Body of pancreas (tissue), 4 donors: ENCODE data around the gene MSI2. TPM values are rescaled to one million over a fixed set of nuclear protein-coding genes. Genes with fewer than 3 reads are reported as not detected.

Experiments
- ATAC-seq: fragments of 150-250 bp; one replicate; pipeline ENCODE4 v1.9.1; 2016
- DNase-seq, 4 donors: peaks; one replicate each; pipeline ENCODE4 v3.0.0-alpha.2; 2019
- H3K27ac ChIP-seq, 4 donors: fragments of 200-600 bp; sonication (generic); 1 replicate in 3 of 4; 2 replicates in 1 of 4; pipeline versions ENCODE4 v1.5.1 to v1.6.1; 2016 to 2019; ENCODE audit warnings: mild to moderate bottlenecking in 1 of 4, mixed read lengths in 1 of 4, moderate library complexity in 1 of 4
- H3K27me3 ChIP-seq, 2 donors: fragments of 200-600 bp; sonication (generic); one replicate each; pipeline ENCODE4 v1.6.0; 2016; ENCODE audit warnings: mild to moderate bottlenecking in 1 of 2
- H3K36me3 ChIP-seq, 2 donors: fragments of 200-600 bp; sonication (generic); replicated peaks in 1 of 2; 2 replicates each; pipeline ENCODE4 v1.5.1; 2016; ENCODE audit warnings: low read depth in 2 of 2; ENCODE audit not compliant: insufficient read depth in 1 of 2
- H3K4me1 ChIP-seq: fragments of 200-600 bp; sonication (generic); one replicate; pipeline ENCODE4 v1.6.0; 2016
- H3K4me3 ChIP-seq, 2 donors: fragments of 200-600 bp; sonication (generic); 1 replicate in 1 of 2; 2 replicates in 1 of 2; pipeline ENCODE4 v1.5.1; 2016 to 2019
- H3K9me3 ChIP-seq, 3 donors: fragments of 200-600 bp; sonication (generic); 1 replicate in 2 of 3; 2 replicates in 1 of 3; pipeline ENCODE4 v1.5.1; 2016
- POLR2A ChIP-seq, 3 donors: fragments of 450-650 bp; IDR thresholded peaks; one replicate each; pipeline ENCODE4 v1.6.1; 2016; ENCODE audit warnings: antibody characterized with exemption in 3 of 3, mild to moderate bottlenecking in 2 of 3
- WGBS, 2 donors: methylation state at CpG; one replicate each; pipeline ENCODE4 v1.1.5; 2017; 5-methylcytosine and 5-hydroxymethylcytosine counted together
- intact Hi-C: fragments of 100-400 bp; cut with DNase I; formaldehyde crosslinking; loops from one replicate; pipeline ENCODE4 v1.15.1; 2023
- total RNA-seq, 2 donors: library from RNA; depleted of rRNA; stranded (reverse); fragments of >200 nt; gene quantifications; one replicate each; pipeline ENCODE4 v1.1.0, GENCODE V29; 2016
- TF ChIP-seq, protein P1 (sequence below), 7 experiments: fragments of 450-650 bp in 4 of 7; fragments of 200-600 bp in 3 of 7; sonication (generic) in 3 of 7; IDR thresholded peaks; one replicate each; pipeline ENCODE4 v1.5.1; 2016 to 2019; ENCODE audit warnings: antibody characterized with exemption in 7 of 7

Gene MSI2
- total RNA-seq, 2 donors from 2014 or later, result 21.1 to 28.5 TPM

DNA sequence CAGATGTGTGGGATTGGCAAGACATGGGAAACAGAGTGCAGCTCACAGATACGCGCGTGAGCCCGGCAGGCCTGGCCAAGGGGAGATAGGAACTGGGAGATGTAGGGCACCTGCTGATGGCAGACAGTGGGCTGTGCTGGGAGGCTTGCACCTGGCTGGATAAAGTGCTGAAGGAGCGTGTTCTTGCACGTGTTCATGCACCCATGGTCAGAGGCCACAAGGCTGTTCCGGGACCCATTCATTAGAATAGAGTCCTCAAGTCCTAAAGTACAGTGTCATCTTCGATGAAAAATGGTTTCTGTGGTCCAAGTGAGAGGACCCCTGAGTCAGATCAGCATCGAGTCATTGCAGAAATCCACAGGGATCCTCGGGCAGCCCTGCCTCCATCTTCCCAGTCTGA, 252.3 kb downstream of the MSI2 start:
- H3K4me1 ChIP-seq, result peaks cover 6% of the 10 kb centered on the region
- H3K36me3 ChIP-seq, result no peaks in the 10 kb centered on the region
- TF ChIP-seq, protein P1, sequence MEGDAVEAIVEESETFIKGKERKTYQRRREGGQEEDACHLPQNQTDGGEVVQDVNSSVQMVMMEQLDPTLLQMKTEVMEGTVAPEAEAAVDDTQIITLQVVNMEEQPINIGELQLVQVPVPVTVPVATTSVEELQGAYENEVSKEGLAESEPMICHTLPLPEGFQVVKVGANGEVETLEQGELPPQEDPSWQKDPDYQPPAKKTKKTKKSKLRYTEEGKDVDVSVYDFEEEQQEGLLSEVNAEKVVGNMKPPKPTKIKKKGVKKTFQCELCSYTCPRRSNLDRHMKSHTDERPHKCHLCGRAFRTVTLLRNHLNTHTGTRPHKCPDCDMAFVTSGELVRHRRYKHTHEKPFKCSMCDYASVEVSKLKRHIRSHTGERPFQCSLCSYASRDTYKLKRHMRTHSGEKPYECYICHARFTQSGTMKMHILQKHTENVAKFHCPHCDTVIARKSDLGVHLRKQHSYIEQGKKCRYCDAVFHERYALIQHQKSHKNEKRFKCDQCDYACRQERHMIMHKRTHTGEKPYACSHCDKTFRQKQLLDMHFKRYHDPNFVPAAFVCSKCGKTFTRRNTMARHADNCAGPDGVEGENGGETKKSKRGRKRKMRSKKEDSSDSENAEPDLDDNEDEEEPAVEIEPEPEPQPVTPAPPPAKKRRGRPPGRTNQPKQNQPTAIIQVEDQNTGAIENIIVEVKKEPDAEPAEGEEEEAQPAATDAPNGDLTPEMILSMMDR (IDR thresholded peaks at IDR 0.05), result no peak
- TF ChIP-seq POLR2A (IDR thresholded peaks at IDR 0.05), result no peak
- intact Hi-C loops, result no loop called here
- H3K4me3 ChIP-seq, result no peak overlapping the region
- H3K9me3 ChIP-seq, result no peaks in the 10 kb centered on the region
- H3K27ac ChIP-seq, result no peak overlapping the region
- H3K27me3 ChIP-seq, result no peaks in the 10 kb centered on the region
- ATAC-seq (no peak), DNase-seq (no peak)
- WGBS, 2 donors, result 59 to 69% methylated on average over 10 of the region's 10 CpGs

DNA sequence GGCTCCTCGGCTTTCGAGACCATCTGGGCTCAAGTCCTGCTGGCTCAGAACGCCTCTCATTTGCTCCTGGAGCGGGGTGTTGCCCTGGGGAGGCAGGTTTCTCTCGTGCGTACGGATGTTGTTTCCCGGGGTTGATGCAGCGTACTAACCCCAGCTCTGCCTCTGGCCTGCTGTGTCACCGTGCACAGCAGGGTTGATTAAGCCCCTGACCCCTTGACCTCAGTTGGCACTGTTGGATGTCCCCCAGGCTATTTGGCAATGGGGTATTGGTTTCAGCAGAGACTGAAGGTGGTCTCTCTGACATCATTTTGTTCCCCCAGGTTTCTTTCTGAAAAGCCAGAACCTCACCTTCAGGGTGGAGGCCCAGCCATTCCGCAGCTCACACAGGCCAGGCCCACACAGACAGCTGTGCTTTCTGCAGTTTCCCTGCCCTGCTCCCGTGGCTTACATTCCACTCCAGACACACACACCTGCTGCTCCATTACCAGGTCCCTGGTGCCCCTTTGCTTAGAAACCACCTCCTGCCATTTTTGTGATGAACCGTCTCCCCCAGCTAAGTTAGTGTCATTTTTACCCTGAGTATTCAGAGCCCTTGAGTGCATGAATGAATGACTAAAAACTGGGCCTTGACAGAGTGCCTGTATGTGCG, 255.3 kb downstream of the MSI2 start:
- H3K4me3 ChIP-seq, result no peak overlapping the region
- WGBS, 2 donors, result 92 to 96% methylated on average over 11 to 14 of the region's 14 CpGs
- DNase-seq, result no peak
- no peaks in the 10 kb centered on the region for H3K9me3 ChIP-seq
- ATAC-seq, result no peak
- TF ChIP-seq, protein P1 (IDR thresholded peaks at IDR 0.05), result no peak
- TF ChIP-seq POLR2A (IDR thresholded peaks at IDR 0.05), result no peak
- intact Hi-C loops, result no loop called here
- H3K27ac ChIP-seq, result no peak overlapping the region
- no peaks in the 10 kb centered on the region for H3K27me3 ChIP-seq
- no peaks in the 10 kb centered on the region for H3K36me3 ChIP-seq
- peaks cover 6% of the 10 kb centered on the region for H3K4me1 ChIP-seq

DNA sequence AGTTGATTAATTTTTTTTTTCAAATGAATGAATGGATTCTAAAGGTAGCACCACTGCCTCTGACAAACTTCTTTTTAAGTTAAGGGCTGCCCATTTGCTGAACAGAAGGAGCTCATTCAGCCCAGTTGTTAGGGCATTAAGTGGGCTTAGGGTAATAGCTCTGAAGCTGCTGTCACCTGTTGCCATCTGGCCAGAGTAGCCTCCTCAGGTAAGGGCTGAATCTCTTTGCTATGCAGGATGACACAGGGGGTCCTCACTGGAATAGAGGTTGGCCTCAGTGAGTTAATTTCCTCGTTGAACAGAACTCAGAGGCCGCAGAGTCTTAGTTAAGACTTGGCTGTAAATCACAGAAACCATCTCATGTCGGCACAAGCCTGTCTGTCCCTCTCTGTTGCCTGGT, 255.9 kb downstream of the MSI2 start:
- DNase-seq (no peak), ATAC-seq (no peak)
- TF ChIP-seq, protein P1 (IDR thresholded peaks at IDR 0.05), result no peak
- TF ChIP-seq POLR2A (IDR thresholded peaks at IDR 0.05), result no peak
- Histone ChIP-seq H3K36me3 (no peaks in the 10 kb centered on the region), H3K27ac (no peak overlapping the region), H3K4me3 (no peak overlapping the region), H3K9me3 (no peaks in the 10 kb centered on the region), H3K27me3 (no peaks in the 10 kb centered on the region), H3K4me1 (peaks cover 6% of the 10 kb centered on the region)
- intact Hi-C loops, result no loop called here
- WGBS, 2 donors, result 84 to 100% methylated on average over 2 to 3 of the region's 3 CpGs

DNA sequence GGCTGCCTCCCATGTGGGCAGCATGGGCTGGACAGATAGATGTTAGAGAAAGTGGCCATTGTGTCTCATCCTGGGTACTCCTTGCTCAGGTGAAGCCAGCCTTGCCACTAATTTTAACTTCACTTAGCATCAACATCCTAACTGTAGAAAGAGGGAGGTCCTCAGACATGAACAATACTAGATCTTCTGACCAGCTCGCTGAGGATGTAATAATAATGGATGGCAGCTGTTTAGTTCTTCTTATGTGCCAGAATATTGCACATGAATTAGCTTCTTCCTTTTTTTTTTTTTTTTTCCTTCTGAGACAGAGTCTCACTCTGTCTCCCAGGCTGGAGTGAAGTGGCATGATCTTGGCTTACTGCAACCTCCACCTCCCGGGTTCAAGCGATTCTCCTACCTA, 256.4 kb downstream of the MSI2 start:
- Histone ChIP-seq H3K4me3 (no peak overlapping the region), H3K27ac (no peak overlapping the region), H3K4me1 (peaks cover 7% of the 10 kb centered on the region), H3K27me3 (no peaks in the 10 kb centered on the region), H3K9me3 (no peaks in the 10 kb centered on the region), H3K36me3 (no peaks in the 10 kb centered on the region)
- TF ChIP-seq, protein P1 (IDR thresholded peaks at IDR 0.05), result no peak
- DNase-seq, result no peak
- WGBS, 2 donors, result 89 to 96% methylated on average over 3 of the region's 3 CpGs
- no peak for ATAC-seq
- intact Hi-C loops, result no loop called here

DNA sequence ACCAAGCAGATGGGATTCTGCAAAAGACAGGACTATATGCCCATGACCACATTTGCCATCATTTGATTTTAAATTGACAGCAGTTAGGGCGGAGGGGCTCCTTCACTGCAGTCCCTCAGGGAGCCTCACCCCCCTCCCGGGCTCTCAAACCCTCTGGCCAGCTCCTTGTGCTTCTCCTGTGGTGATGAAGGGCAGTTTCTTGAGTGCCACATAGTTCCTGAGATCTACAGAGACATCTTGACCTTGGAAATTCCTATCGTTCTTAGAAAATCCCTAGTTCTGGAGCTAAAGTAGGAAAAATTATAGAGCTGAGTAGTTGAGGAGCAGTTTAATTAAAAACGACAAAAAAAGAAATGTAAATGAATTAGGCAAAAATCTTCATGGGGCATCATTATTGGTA, 257.2 kb downstream of the MSI2 start:
- WGBS, 2 donors, result 71 to 75% methylated on average over 4 of the region's 4 CpGs
- intact Hi-C loops, result no loop called here
- DNase-seq, result no peak
- peaks cover 8% of the 10 kb centered on the region for H3K4me1 ChIP-seq
- no peaks in the 10 kb centered on the region for H3K27me3 ChIP-seq
- H3K36me3 ChIP-seq, result no peaks in the 10 kb centered on the region
- ATAC-seq, result no peak
- TF ChIP-seq POLR2A (IDR thresholded peaks at IDR 0.05), result no peak
- TF ChIP-seq, protein P1 (IDR thresholded peaks at IDR 0.05), result no peak
- H3K4me3 ChIP-seq, result no peak overlapping the region
- H3K9me3 ChIP-seq, result no peaks in the 10 kb centered on the region
- H3K27ac ChIP-seq, result no peak overlapping the region
